Measurements from ENCODE around the gene IL20.

Gene IL20

DNA sequence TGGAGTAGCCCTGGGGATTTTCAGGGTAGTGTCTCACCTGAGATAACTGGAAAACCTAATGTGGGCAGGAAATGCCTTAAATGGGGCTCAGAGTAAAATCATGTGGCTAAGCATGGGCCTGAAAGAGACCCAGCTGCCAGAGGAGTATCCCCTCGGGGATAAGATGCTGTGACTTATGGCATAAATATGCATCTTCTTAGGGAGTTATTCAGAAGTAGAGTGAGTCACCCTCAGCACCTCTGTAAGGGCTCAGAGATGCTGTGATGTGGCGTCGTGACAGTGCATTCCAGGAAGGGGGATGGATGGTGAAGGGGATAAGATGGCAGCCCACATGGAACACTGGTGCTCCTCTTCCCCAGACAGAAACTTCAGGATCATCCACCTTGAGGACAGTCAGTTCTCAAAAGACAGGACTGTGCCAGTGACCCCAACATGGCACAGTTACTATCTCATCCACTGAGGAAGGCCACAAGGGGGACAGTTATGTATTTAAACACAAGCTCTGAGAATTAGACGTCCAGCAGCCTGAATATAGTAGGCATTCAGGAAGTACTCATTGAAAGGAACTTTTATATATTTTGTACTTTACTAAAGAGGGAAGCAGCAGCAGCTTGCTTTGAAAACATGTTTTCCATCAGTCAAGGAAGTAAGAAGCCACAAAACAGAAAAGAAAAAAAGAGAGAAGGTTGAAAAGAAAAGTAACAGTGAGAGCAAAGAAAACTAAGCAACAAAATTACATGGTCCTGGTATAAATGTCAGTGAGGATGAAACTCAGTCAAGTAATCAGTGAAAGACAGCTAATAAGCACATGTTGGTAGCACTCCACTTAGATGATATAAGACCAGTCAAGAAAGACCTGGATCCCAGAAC, 40.1 kb downstream of the IL20 start:
- no peak overlapping the region for H3K4me3 ChIP-seq (ENCODE audit: low read depth, low read length)
- DNase-seq (ENCODE audit: low read depth, low spot score), result peak; percentile 74
- TF ChIP-seq, protein P1, sequence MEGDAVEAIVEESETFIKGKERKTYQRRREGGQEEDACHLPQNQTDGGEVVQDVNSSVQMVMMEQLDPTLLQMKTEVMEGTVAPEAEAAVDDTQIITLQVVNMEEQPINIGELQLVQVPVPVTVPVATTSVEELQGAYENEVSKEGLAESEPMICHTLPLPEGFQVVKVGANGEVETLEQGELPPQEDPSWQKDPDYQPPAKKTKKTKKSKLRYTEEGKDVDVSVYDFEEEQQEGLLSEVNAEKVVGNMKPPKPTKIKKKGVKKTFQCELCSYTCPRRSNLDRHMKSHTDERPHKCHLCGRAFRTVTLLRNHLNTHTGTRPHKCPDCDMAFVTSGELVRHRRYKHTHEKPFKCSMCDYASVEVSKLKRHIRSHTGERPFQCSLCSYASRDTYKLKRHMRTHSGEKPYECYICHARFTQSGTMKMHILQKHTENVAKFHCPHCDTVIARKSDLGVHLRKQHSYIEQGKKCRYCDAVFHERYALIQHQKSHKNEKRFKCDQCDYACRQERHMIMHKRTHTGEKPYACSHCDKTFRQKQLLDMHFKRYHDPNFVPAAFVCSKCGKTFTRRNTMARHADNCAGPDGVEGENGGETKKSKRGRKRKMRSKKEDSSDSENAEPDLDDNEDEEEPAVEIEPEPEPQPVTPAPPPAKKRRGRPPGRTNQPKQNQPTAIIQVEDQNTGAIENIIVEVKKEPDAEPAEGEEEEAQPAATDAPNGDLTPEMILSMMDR (IDR thresholded peaks at IDR 0.05; ENCODE audit: low read depth, low read length), result no peak
- in situ Hi-C loops (cut with HindIII; ENCODE audit: low sequenced_read_pairs), result no loop called here

DNA sequence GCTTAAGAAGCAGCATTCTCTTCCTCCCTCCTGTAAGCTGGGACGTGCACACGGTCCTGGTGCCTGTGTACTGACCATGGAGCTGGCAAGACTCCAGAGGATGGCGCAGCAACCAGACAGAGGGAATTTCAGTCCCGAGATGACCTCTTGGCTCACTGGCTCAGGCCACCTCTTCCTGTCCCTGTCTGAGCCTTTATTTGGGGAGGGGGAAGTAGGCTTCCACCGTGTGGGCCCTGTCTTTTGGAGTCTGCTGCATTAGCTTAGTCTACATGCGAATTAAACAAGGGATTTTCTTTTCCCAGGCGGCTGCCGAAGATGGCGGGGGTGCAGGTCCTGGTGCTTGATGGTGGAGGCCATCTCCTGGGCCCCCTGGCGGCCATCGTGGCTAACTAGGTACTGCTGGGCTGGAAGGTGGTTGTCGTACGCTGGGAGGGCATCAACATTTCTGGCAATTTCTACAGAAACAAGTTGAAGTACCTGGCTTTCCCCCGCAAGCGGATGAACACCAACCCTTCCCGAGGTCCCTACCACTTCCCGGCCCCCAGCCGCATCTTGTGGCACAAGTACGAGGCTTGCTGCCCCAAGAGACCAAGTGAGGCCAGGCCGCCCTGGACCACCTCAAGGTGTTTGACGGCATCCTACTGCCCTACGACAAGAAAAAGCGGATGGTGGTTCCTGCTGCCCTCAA, 42.0 kb downstream of the IL20 start:
- DNase-seq (ENCODE audit: low read depth, low spot score), result no peak
- in situ Hi-C loops (cut with HindIII; ENCODE audit: low sequenced_read_pairs), result no loop called here
- no peak overlapping the region for H3K4me3 ChIP-seq (ENCODE audit: low read depth, low read length)
- TF ChIP-seq, protein P1 (IDR thresholded peaks at IDR 0.05; ENCODE audit: low read depth, low read length), result peak; percentile 33

DNA sequence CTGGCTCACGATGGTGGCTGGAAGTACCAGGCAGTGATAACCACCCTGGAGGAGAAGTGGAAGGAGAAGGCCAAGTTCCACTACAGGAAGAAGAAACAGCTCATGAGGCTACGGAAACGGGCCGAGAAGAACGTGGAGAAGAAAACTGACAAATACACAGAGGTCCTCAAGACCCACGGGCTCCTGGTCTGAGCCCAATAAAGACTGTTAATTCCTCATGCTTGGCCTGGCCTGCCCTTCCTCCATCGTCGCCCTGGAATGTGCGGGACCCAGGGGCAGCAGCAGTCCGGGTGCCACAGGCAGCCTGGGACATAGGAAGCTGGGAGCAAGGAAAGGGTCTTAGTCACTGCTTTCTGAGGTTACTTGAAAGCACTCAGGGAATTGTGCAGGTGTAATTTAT, 42.6 kb downstream of the IL20 start:
- H3K4me3 ChIP-seq (ENCODE audit: low read depth, low read length), result no peak overlapping the region
- no peak for DNase-seq (ENCODE audit: low read depth, low spot score)
- in situ Hi-C loops (cut with HindIII; ENCODE audit: low sequenced_read_pairs), result no loop called here
- TF ChIP-seq, protein P1 (IDR thresholded peaks at IDR 0.05; ENCODE audit: low read depth, low read length), result no peak

DNA sequence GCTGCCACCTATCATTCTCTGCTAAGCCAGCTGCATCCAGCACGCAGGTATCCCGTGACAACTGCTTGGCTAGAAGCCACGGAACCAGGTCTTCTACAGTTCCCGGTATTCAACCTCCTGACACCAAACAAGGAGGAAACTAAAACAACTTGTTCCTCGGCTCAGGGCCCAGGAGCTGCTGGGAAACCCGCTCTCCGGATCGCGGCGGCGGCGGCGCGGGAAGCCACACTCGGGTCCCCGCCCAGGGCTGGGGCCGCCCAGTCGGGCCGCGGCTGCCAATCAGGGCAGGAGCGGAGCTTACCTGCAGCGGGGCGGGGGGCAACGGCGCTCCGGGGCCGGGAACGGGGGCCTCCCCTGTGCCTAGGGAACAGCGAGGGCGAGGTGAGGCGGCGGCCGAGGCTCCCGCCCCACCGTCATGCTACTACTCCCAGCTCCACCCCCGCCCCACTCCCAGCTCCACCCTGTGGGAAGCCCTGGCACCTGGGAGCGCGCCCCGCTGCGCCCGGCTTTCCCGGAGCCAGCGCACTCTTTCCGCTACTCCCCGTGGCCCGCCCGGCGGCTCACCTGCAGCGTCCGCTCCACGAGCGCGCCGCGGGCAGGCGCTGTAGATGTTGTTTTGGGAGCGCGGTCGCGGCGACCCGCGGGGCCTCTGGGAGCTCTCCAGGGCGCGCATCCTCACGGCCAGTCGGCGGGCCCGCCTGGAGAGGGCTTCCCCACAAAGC, 43.9 kb downstream of the IL20 start:
- in situ Hi-C loops (cut with HindIII; ENCODE audit: low sequenced_read_pairs), result no loop called here
- H3K4me3 ChIP-seq (ENCODE audit: low read depth, low read length), result peak overlapping the region; percentile 31
- no peak for DNase-seq (ENCODE audit: low read depth, low spot score)
- TF ChIP-seq, protein P1 (IDR thresholded peaks at IDR 0.05; ENCODE audit: low read depth, low read length), result no peak

DNA sequence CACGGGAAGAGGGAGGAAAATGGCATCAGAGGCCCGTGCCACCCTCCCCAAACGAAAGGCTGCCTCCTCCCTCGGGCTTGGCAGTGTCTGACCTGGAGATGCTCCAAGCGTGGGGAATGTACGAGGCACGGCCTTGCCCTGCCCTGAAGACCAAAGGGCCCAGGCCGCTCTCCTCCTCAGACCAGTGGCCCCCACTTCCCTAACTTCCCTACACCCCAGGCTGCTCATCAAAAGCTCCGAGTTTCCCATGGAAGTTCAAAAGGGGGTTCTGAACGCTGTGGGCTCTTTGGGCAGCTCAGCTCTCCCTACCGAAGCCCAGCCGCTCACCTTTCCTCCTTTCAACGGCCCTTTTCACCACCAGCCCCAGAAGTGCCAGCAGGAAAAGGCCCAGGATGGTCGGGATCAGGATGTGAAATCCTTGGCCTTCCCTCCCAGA, 44.5 kb downstream of the IL20 start:
- TF ChIP-seq, protein P1 (IDR thresholded peaks at IDR 0.05; ENCODE audit: low read depth, low read length), result no peak
- in situ Hi-C loops (cut with HindIII; ENCODE audit: low sequenced_read_pairs), result no loop called here
- peak overlapping the region; percentile 31 for H3K4me3 ChIP-seq (ENCODE audit: low read depth, low read length)
- no peak for DNase-seq (ENCODE audit: low read depth, low spot score)

DNA sequence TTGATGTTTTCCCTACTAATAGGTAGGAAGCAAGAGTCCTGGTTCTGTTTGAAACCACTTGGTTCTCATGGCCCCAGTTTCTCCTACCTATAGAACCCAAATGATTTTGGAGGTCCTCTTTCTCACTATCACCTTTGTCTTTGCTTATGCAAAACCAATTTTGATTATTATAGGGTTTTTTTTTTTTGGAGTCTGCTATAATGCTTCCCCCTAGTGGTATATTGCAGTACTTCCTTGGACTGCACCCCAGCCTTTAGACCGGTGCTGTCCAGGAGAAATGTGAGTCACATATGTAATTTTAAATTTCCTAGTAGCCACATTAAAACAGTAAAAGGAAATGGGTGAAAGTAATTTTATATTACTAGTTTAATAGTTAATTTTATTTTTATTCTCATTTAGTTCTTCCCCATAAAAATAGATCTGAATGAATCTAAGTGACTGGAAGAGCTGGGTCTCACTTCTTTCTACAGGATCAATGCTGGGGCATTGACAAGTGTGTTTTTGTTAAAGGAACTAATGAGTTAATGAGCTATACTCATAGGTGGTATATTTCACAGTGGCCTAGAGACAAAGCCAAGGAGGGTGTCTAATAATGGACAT, 45.7 kb downstream of the IL20 start:
- DNase-seq (ENCODE audit: low read depth, low spot score), result peak; percentile 81
- TF ChIP-seq, protein P1 (IDR thresholded peaks at IDR 0.05; ENCODE audit: low read depth, low read length), result peak; percentile 81
- no peak overlapping the region for H3K4me3 ChIP-seq (ENCODE audit: low read depth, low read length)
- in situ Hi-C loops (cut with HindIII; ENCODE audit: low sequenced_read_pairs), result no loop called here

All from astrocyte of the spinal cord (primary cell).